Breast epithelium (tissue), 3 donors: ENCODE results near the gene PPL.

Experiments used
- CTCF ChIP-seq, 3 donors: fragments of 450-650 bp; IDR thresholded peaks; one replicate each; pipeline ENCODE4 v1.5.1; 2016 to 2017; ENCODE audit warnings: antibody characterized with exemption in 3 of 3, mild to moderate bottlenecking in 3 of 3, moderate library complexity in 3 of 3
- POLR2A ChIP-seq: fragments of 450-650 bp; IDR thresholded peaks from one replicate; pipeline ENCODE4 v1.6.1; 2016; ENCODE audit warnings: antibody characterized with exemption, mild to moderate bottlenecking, moderate library complexity
- POLR2AphosphoS5 ChIP-seq, 3 donors: sonication (generic); formaldehyde crosslinking; IDR thresholded peaks; one replicate each; pipeline ENCODE4 v1.6.1; 2017; ENCODE audit warnings: antibody characterized with exemption in 3 of 3

- TF ChIP-seq CTCF (IDR thresholded peaks at IDR 0.05) (no peak), POLR2A (no peak), POLR2AphosphoS5 (IDR thresholded peaks at IDR 0.05) (no peak)
Measured at GRCh38 chr16:4879049-4879448, 57.9 kb downstream of the PPL start.
